NCI-H69 (cell line): Measurements from ENCODE around the gene PILRB.
"Not testable (repeated sequence)": the region's sequence is repeated elsewhere in the genome, so short reads cannot be mapped to it uniquely, and the experiment has no call there.

ENCODE experiments used
- DNase-seq: peaks from one replicate; lab custom pipeline; 2025; lab: John Stamatoyannopoulos, UW

The PILRB gene

DNA sequence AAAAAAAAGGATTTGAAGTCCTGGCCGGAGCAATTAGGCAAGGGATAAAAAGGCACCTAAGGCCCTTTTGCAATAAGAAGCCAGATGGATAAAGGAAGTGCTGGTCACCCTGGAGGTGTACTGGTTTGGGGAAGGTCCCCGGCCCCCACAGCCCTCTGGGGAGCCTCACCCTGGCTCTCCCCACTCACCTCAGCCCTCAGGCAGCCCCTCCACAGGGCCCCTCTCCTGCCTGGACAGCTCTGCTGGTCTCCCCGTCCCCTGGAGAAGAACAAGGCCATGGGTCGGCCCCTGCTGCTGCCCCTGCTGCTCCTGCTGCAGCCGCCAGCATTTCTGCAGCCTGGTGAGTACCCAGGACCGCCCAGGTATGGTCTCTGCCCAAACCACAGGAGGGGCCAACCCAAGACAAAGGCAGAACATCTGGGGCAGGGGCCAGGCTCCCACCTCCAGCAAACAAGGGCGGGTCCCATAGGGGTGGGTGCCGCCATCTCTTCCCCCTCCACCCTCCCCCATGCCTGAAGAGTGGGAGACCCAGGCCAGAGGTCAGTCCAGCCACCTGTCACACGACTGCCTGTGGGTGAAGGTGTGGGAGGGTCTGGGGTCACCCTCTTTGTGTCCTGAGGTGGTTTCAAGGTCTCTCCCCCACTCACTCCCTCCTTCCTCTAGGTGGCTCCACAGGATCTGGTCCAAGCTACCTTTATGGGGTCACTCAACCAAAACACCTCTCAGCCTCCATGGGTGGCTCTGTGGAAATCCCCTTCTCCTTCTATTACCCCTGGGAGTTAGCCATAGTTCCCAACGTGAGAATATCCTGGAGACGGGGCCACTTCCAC, at the start of gene PILRB:
Gene PILRB, plus strand, starts transcription at position 91 of the 830 bp plus-strand sequence. Its CDS starts 186 bp downstream, at position 277.
- DNase-seq = no peak

- not testable (repeated sequence) for DNase-seq
These were observed 39.6 kb upstream of the PILRB start for GRCh38 chr7:100318329-100318728.

DNA sequence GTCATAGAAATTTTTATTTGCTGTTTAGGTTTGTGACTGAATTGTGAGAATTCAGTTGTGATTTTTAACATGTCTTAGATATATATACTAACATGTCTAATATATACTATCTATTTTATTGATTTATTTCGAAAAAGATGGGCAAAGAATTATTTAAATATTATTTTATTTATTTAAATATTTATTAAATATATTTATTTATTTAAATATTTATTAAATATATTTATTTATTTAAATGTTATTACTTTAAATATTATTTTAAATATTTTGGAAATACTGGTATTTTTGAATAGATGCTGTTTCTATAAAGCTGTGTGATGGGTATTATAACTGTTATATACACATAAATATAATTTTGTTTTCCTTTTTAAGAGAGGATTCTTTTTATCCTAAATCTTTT, 36.3 kb upstream of the PILRB start:
- DNase-seq = not testable (repeated sequence)

- not testable (repeated sequence) for DNase-seq
These were observed 33.7 kb upstream of the PILRB start for GRCh38 chr7:100324194-100324593.

DNA sequence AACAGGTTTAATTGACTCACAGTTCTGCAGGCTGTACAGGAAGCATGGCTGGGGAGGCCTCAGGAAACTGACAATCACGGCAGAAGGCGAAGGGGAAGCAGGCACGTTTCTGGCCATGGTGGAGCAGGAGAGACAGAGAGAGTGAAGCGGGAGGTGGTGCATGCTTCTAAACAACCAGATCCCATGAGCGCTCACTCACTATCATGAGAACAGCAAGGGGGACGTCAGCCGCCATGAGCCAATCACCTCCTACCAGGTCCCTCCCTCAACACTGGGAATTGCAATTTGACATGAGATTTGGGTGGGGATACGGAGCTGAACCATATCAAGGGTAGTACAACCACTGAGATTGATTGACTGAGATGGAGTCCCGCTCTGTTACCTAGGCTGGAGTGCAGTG, 32.2 kb upstream of the PILRB start:
- not testable (repeated sequence) for DNase-seq

- DNase-seq = not testable (repeated sequence)
These were observed 31.0 kb upstream of the PILRB start for GRCh38 chr7:100326914-100327313.

DNA sequence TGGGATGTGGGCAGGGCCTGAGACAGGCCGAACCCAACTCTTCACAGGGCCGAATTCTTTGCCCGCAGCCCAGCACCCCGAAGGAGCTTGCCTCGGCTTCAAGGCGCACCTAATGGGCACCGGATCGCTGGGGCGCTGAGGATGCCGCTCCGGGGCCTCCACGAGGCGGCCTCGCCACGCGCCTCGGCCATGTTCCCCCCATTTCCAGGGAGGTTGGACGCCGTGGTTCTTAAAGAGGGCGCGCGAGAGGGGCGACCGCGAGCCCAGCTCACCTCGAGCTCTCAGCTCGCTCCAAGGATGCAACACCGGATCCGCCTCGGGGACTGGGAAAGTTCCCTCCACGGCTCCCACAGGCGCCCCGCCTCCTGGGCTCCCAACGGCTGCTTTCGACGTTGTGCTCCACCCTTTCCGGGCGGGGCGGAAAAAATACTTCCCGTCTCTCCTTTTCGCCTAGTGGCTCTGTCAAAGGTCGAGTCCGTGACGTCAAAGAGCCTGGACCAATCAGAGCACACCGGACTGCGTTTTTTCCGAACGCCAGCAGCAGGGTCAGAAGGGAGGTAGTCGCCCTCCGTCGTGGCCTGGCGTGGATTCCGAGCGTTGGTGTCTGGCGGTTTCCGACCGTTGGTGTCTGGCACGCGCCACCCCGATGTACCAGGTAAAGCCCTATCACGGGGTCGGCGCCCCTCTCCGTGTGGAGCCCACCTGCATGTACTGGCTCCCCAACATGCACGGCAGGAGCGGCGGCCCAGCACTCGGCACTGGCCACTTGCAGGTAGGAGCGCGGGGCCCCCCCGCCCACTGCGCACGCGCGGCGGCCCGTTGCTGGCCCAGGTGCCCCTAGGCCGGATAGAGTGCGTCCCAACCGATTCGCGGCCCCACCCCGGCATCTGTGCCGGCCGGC, 22.1 kb upstream of the PILRB start:
- peak; percentile 99 for DNase-seq

- DNase-seq = not testable (repeated sequence)
These were observed 19.7 kb upstream of the PILRB start for GRCh38 chr7:100338083-100338696.

DNA sequence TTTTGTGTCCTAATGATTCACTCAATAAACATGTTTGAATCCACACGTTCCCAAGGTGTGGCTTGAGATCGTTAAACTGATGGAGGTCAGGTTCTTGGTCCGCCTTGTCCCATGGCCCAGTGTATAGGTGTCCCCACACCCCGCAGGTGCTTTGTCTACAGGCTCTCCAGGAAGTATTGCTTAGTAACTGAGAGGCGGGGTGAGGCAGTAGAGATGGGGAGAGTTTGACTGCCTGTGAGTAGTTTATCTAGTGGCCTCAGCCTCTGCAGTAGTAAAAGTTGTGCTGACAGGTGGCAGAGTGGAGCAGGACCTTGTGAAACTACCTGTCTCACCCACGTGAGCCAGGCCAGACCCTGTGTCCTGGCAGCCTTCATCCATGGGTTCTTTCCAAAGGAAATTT, 16.6 kb upstream of the PILRB start:
- DNase-seq = not testable (repeated sequence)

DNA sequence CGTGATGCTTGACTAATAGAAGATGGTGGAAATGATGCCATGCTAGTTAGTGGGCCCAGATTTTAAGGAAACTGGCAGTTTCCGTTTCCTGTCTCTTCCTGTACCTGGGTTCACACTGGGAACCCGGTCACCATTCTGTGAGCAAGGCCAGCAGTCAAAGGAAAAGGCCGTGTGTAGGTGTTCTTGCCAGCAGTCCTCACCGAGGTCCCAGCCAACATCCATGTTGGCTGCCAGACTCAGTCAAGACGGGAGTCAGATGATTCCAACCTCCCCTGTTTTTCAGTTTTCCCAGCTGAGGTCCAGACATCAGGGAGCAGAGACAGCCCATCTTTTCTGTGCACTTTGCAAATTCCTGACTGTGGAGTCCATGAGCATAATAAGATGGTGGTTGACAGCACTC, 15.2 kb upstream of the PILRB start:
- DNase-seq = no peak

GRCh38 chr7:100344124-100344559, 13.8 kb upstream of the PILRB start:
- not testable (repeated sequence) for DNase-seq

GRCh38 chr7:100344560-100345287, 13.2 kb upstream of the PILRB start:
- peak; percentile 48 for DNase-seq

DNA sequence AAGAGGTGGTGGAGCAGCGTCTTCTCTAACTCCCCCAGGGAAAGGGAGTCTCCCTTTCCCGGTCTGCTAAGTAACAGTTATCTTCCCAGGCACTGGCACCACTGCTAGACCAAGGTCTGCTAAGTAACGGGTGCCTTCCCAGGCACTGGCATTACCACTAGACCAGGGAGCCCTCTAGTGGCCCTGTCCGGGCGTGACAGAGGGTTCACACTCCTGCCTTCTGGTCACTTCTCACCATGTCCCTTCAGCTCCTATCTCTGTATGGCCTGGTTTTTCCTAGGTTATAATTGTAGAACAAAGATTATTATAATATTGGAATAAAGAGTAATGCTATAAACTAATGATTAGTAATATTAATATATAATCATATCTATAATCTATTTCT, 12.6 kb upstream of the PILRB start:
- DNase-seq = peak; percentile 58

DNA sequence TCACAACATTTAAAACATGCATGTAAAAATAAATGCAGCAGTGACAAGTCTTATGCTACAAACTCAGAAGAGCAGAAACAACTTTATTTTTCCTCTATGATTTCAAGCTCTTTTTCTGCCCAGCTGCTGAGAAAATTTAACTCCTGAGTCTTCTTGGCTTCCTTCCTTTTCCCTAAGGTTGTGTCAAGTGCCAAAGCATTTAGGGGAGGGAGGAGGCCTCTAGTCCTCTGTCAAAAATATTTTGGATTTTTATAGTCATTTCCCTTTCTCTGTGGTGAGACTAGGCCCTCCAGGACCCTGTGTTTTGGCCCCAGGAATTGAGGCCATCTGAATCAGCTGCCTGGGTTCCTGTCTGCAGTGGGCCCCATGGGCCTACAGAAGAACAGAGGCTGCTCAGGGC, 11.0 kb upstream of the PILRB start:
- DNase-seq = no peak

DNA sequence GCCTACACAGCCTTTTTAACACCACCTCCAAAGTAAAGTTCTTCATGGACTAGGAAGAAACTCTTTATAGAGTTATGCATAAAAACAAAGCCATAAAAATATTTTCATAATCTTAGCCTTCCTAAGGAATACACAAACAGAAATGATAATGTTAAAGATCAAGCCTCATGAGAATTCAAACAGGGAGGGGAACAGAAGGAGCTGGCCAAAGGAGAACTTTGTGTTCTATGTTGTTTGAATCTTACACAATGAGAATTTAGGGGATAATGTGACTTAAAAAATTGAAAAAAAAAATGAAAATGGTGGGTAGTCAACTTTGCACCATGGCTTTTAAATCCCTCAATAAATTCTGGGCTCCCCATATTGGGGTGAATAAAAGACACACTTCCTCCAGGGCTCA, 9.1 kb upstream of the PILRB start:
- DNase-seq = no peak

- no peak for DNase-seq
These were observed 8.2 kb upstream of the PILRB start for GRCh38 chr7:100349757-100350156.

GRCh38 chr7:100351657-100352058, 6.3 kb upstream of the PILRB start:
- DNase-seq = no peak

- DNase-seq = not testable (repeated sequence)
These were observed 5.6 kb upstream of the PILRB start for GRCh38 chr7:100352230-100352781.

DNA sequence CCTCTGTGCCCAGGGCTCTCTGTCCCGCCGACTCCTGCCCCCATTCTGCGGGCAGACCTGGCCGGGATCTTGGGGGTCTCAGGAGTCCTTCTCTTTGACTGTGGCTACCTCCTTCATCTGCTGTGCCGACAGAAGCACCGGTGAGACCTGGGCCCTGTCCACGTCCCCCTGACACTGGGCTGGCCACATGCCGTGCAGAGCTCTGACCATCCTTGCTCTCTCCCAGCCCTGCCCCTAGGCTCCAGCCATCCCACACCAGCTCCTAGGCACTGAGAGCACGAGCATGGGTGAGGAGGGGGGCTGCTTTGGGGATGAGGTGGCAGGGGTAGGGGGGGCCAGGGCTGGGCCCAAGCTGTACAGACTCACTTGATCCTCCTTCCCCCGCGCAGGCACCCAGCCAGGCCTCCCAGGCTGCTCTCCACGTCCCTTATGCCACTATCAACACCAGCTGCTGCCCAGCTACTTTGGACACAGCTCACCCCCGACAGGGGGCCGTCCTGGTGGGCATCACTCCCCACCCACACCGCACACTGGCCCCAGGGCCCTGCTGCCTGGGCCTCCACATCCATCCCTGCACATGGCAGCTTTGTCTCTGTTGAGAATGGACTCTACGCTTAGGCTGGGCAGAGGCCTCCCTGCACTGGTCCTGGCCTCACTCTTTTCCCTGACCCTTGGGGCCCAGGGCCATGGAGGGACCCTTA, 4.8 kb upstream of the PILRB start:
- DNase-seq = no peak

- no peak for DNase-seq
These were observed 4.1 kb upstream of the PILRB start for GRCh38 chr7:100353685-100354330.
